HG03432 (cell line): ENCODE measurements around the gene SREK1.
"Not testable (repeated sequence)": the region's sequence is repeated elsewhere in the genome, so short reads cannot be mapped to it uniquely, and the experiment has no call there.

ENCODE experiments used
- ATAC-seq: cut with Tn5 transposase; IDR thresholded peaks from one replicate; pipeline ENCODE4 v1.9.1; 2021; ENCODE audit warnings: mild to moderate bottlenecking, moderate library complexity; ENCODE audit not compliant: unreplicated experiment

Gene SREK1

GRCh38 chr5:66213533-66213932, 69.4 kb downstream of the SREK1 start:
- ATAC-seq, result no peak

GRCh38 chr5:66222455-66222854, 78.4 kb downstream of the SREK1 start:
- ATAC-seq, result peak; percentile 79

- ATAC-seq, result not testable (repeated sequence)
These were observed 78.8 kb downstream of the SREK1 start for GRCh38 chr5:66222896-66223295.

GRCh38 chr5:66223637-66224036, 79.5 kb downstream of the SREK1 start:
- no peak for ATAC-seq

GRCh38 chr5:66224274-66224673, 80.2 kb downstream of the SREK1 start:
- ATAC-seq, result no peak

- ATAC-seq, result no peak
These were observed 80.9 kb downstream of the SREK1 start for GRCh38 chr5:66224773-66225553.

GRCh38 chr5:66230551-66230950, 86.5 kb downstream of the SREK1 start:
- no peak for ATAC-seq

- ATAC-seq, result no peak
These were observed 87.4 kb downstream of the SREK1 start for GRCh38 chr5:66231508-66231907.

GRCh38 chr5:66232275-66232674, 88.2 kb downstream of the SREK1 start:
- no peak for ATAC-seq

GRCh38 chr5:66232706-66233445, 88.8 kb downstream of the SREK1 start:
- no peak for ATAC-seq
